A549 (cell line): ENCODE data around the gene ITPKC. TPM values are rescaled to one million over a fixed set of nuclear protein-coding genes. Genes with fewer than 3 reads are reported as not detected.

Experiments
- ATAC-seq, 2 experiments: fragments of 200-7000 bp in 1 of 2; fragments of >200 bp in 1 of 2; cut with Nextera tagmentation in 1 of 2; cut with Tn5 transposase in 1 of 2; 3 replicates each; pipeline versions ENCODE4 v1.8.0 to v1.9.1; 2018 to 2020; ENCODE audit warnings: mild to moderate bottlenecking in 1 of 2, moderate library complexity in 1 of 2
- CTCF ChIA-PET: fragments of 300-600 bp; sonication (Branson Sonifier 250); formaldehyde crosslinking; extraction: SDS; loops from one replicate; lab custom pipeline; 2021; ENCODE audit warnings: antibody characterized with exemption, inconsistent platforms; lab: Yijun Ruan, JAX
- POLR2A ChIA-PET: fragments of 350-600 bp; formaldehyde crosslinking; extraction: SDS; loops from one replicate; lab custom pipeline; 2021; ENCODE audit warnings: antibody characterized with exemption, inconsistent platforms; lab: Yijun Ruan, JAX
- DNase-seq, 2 experiments: peaks; one replicate each; pipeline versions ENCODE4 v3.0.0 to v3.0.0-alpha.2; 2011 to 2016; ENCODE audit warnings: low read depth in 1 of 2, low spot score in 1 of 2
- FAIRE-seq: peaks from 2 replicates; lab custom pipeline; 2011; peaks lifted over from hg19 to GRCh38; lab: Jason Lieb, UNC
- H3K27ac ChIP-seq, 2 experiments: fragments of >200 bp; sonication (Bioruptor Twin); formaldehyde crosslinking; 3 replicates each; pipeline ENCODE4 v1.5.1; 2016 to 2017
- H3K4me1 ChIP-seq: fragments of >200 bp; sonication (Bioruptor Twin); formaldehyde crosslinking; 3 replicates; pipeline ENCODE4 v1.6.1; 2016
- H3K4me2 ChIP-seq: fragments of >200 bp; sonication (Bioruptor Twin); formaldehyde crosslinking; 3 replicates; pipeline ENCODE4 v1.6.1; 2016
- H3K4me3 ChIP-seq: fragments of >200 bp; sonication (Bioruptor Twin); formaldehyde crosslinking; 3 replicates; pipeline ENCODE4 v1.5.1; 2016
- H3K9me3 ChIP-seq: fragments of >200 bp; sonication (Bioruptor Twin); formaldehyde crosslinking; 3 replicates; pipeline ENCODE4 v1.6.1; 2016
- ATOH8 ChIP-seq: fragments of 250-450 bp; sonication (Bioruptor Pico); IDR thresholded peaks from 2 replicates; pipeline ENCODE4 v1.5.0; 2020; ENCODE audit warnings: low read depth, mild to moderate bottlenecking, moderate library complexity
- BCL3 ChIP-seq: fragments of >200 bp; sonication (Bioruptor Twin); formaldehyde crosslinking; IDR thresholded peaks from 3 replicates; pipeline ENCODE4 v1.6.1; 2016
- CEBPB ChIP-seq, 2 experiments: fragments of >200 bp in 1 of 2; sonication (Bioruptor Twin) in 1 of 2; formaldehyde crosslinking in 1 of 2; IDR thresholded peaks; 2 replicates each; pipeline ENCODE4 v1.6.1; 2012 to 2016
- CHD4 ChIP-seq: fragments of 200-600 bp; sonication (generic); IDR thresholded peaks from 2 replicates; pipeline ENCODE4 v1.6.1; 2016; ENCODE audit warnings: antibody characterized with exemption, mild to moderate bottlenecking, borderline replicate concordance
- EHMT2 ChIP-seq: fragments of 200-600 bp; sonication (generic); IDR thresholded peaks from 2 replicates; pipeline ENCODE4 v1.6.1; 2016; ENCODE audit warnings: antibody characterized with exemption, low read depth, mild to moderate bottlenecking, moderate library complexity
- FOSB ChIP-seq: fragments of 250-450 bp; sonication (Bioruptor Pico); IDR thresholded peaks from 2 replicates; pipeline ENCODE4 v1.5.0; 2020; ENCODE audit warnings: mild to moderate bottlenecking, moderate library complexity
- FOSL2 ChIP-seq, 2 experiments: fragments of 450-650 bp in 1 of 2; fragments of >200 bp in 1 of 2; sonication (Bioruptor Twin) in 1 of 2; formaldehyde crosslinking; IDR thresholded peaks; 2 replicates each; pipeline versions ENCODE4 v1.5.0 to v1.6.1; 2016 to 2020; ENCODE audit warnings: mild to moderate bottlenecking in 1 of 2, moderate library complexity in 1 of 2
- FOXS1 ChIP-seq: fragments of 250-450 bp; sonication (Bioruptor Pico); IDR thresholded peaks from 2 replicates; pipeline ENCODE4 v1.5.0; 2020; ENCODE audit warnings: mild to moderate bottlenecking, moderate library complexity
- GATA3 ChIP-seq: IDR thresholded peaks from 2 replicates; pipeline ENCODE4 v1.6.1; 2012; ENCODE audit warnings: borderline replicate concordance
- HMGXB4 ChIP-seq: fragments of 250-450 bp; sonication (Bioruptor Pico); IDR thresholded peaks from 2 replicates; pipeline ENCODE4 v1.5.0; 2021; ENCODE audit warnings: mild to moderate bottlenecking, moderate library complexity, borderline replicate concordance
- HOXB13 ChIP-seq: fragments of 250-450 bp; sonication (Bioruptor Pico); IDR thresholded peaks from 2 replicates; pipeline ENCODE4 v1.5.0; 2020; ENCODE audit warnings: low read depth, mild to moderate bottlenecking, moderate library complexity
- JUN ChIP-seq, 2 experiments: fragments of >200 bp; sonication (Bioruptor Twin); formaldehyde crosslinking; IDR thresholded peaks; 2 replicates in 1 of 2; 3 replicates in 1 of 2; pipeline ENCODE4 v1.6.1; 2016 to 2017
- KDM5A ChIP-seq: fragments of 200-600 bp; sonication (generic); IDR thresholded peaks from 2 replicates; pipeline ENCODE4 v1.6.1; 2016; ENCODE audit warnings: antibody characterized with exemption, mild to moderate bottlenecking
- MAX ChIP-seq: IDR thresholded peaks from 2 replicates; pipeline ENCODE4 v1.6.1; 2012
- PBX3 ChIP-seq: IDR thresholded peaks from 2 replicates; pipeline ENCODE4 v1.6.1; 2012
- POLR2A ChIP-seq: IDR thresholded peaks from 2 replicates; pipeline ENCODE4 v1.6.1; 2012; ENCODE audit warnings: mild to moderate bottlenecking, low read length
- RNF2 ChIP-seq: fragments of 200-600 bp; sonication (generic); IDR thresholded peaks from 2 replicates; pipeline ENCODE4 v1.6.1; 2016; ENCODE audit warnings: low read depth, mild to moderate bottlenecking, antibody characterized with exemption, moderate library complexity, borderline replicate concordance
- SMC3 ChIP-seq: fragments of >200 bp; sonication (Bioruptor Twin); formaldehyde crosslinking; IDR thresholded peaks from 3 replicates; pipeline ENCODE4 v1.6.1; 2018; ENCODE audit warnings: inconsistent platforms
- TP53 ChIP-seq: fragments of 250-450 bp; sonication (Bioruptor Pico); IDR thresholded peaks from 2 replicates; pipeline ENCODE4 v1.5.0; 2021; ENCODE audit warnings: mild to moderate bottlenecking, moderate library complexity
- ZFP36 ChIP-seq: fragments of 450-650 bp; IDR thresholded peaks from 2 replicates; pipeline ENCODE4 v1.6.1; 2014; ENCODE audit warnings: borderline replicate concordance; ENCODE audit not compliant: partially characterized antibody
- ZSCAN20 ChIP-seq: fragments of 250-450 bp; sonication (Bioruptor Pico); IDR thresholded peaks from 2 replicates; pipeline ENCODE4 v1.8.0; 2022; ENCODE audit warnings: mild to moderate bottlenecking, moderate library complexity
- WGBS: methylation state at CpG from one replicate; pipeline ENCODE4 v1.1.6; 2017; ENCODE audit errors: missing lambda C conversion rate; 5-methylcytosine and 5-hydroxymethylcytosine counted together
- polyA plus RNA-seq, 4 experiments: library from polyadenylated mRNA; depleted of rRNA in 3 of 4; stranded (reverse); fragments of >200 nt; fragmentation: RNase III in 1 of 4; extraction: RNeasy Plus Mini Kit Qiagen cat#74134 plus additional on column Dnase treatment in 1 of 4; gene quantifications; 2 replicates in 3 of 4; 3 replicates in 1 of 4; pipeline ENCODE4 v1.2.3, GENCODE V29; 2011 to 2017

ITPKC gene
- polyA plus RNA-seq, 2 of the 4 experiments (the other 2 are of a cell fraction): 6.5 to 7.9 TPM

GRCh38 chr19:40667602-40668001 is 49.3 kb upstream of the ITPKC start:
- Histone ChIP-seq H3K4me1 (peaks cover 36% of the 10 kb centered on the region), H3K4me2 (no peak overlapping the region), H3K9me3 (peaks cover 10% of the 10 kb centered on the region), H3K27ac (peak overlapping the region in 1 of 2 experiments; percentile 83; a peak in 4 of 6 replicates), H3K4me3 (no peak overlapping the region)
- WGBS: 98% methylated on average over 13 of the region's 14 CpGs
- ChIA-PET POLR2A (no interaction called here), CTCF (interaction anchor here (1.0 to 9.7 kb wide), 8 partner anchors 23 to 152 kb away, joined by 3 to 178 read pairs (median 4); partner anchors contain the start of gene NUMBL)
- ATAC-seq (no peak), DNase-seq (no peak), FAIRE-seq (no peak)
- TF ChIP-seq PBX3 (no peak), HOXB13 (CRISPR knock-in tag) (no peak), FOSL2 (IDR thresholded peaks at IDR 0.05) (no peak), FOSL2 (CRISPR knock-in tag; IDR thresholded peaks at IDR 0.05) (no peak), ATOH8 (no peak), FOSB (CRISPR knock-in tag) (no peak), TP53 (CRISPR knock-in tag) (no peak), CHD4 (no peak), GATA3 (no peak), MAX (no peak), POLR2A (no peak), CEBPB (IDR thresholded peaks at IDR 0.05) (no peak)

- H3K27ac ChIP-seq: no peak overlapping the region
- FAIRE-seq: no peak
Measured at GRCh38 chr19:40668991-40669614, 47.8 kb upstream of the ITPKC start.

GRCh38 chr19:40671404-40671803 is 45.5 kb upstream of the ITPKC start:
- CTCF ChIA-PET: interaction anchor here (1.0 to 14.9 kb wide), 8 partner anchors 9 to 473 kb away, joined by 3 to 140 read pairs (median 4); partner anchors contain the start of gene EGLN2
- WGBS: 90% methylated on average over 9 of the region's 9 CpGs
- peaks cover 8% of the 10 kb centered on the region for H3K4me1 ChIP-seq
- peak; percentile 46 for FAIRE-seq
- TF ChIP-seq POLR2A (0 out of 2 replicates have a peak, but pooled peaks have one; percentile 11), JUN (IDR thresholded peaks at IDR 0.05) (no peak), HMGXB4 (CRISPR knock-in tag) (no peak)
- TF ChIP-seq, all 56 proteins: peak for 1
- Histone ChIP-seq H3K4me2 (no peak overlapping the region), H3K4me3 (no peak overlapping the region), H3K27ac (no peak overlapping the region), H3K9me3 (peaks cover 10% of the 10 kb centered on the region)
- ATAC-seq: no peak
- POLR2A ChIA-PET: no interaction called here
- DNase-seq: no peak

More at GRCh38 chr19:40668991-40669614, 47.8 kb upstream of the ITPKC start:
- POLR2A ChIA-PET: no interaction called here
- Histone ChIP-seq H3K4me2 (no peak overlapping the region), H3K4me1 (peaks cover 30% of the 10 kb centered on the region), H3K4me3 (no peak overlapping the region)
- WGBS: 90% methylated on average over 7 of the region's 7 CpGs
- no peak for DNase-seq
- TF ChIP-seq RNF2 (no peak), SMC3 (no peak), FOXS1 (CRISPR knock-in tag) (no peak), BCL3 (no peak), TP53 (CRISPR knock-in tag) (no peak), KDM5A (no peak), EHMT2 (no peak), ZSCAN20 (CRISPR knock-in tag) (no peak), ZFP36 (no peak), MAX (no peak)
- TF ChIP-seq, all 56 proteins: peak for 0
- H3K9me3 ChIP-seq: peaks cover 10% of the 10 kb centered on the region
- ATAC-seq: no peak
- CTCF ChIA-PET: no interaction called here
